Loucy (cell line): Measurements from ENCODE around the gene COL6A2.

Experiments used
- H2AFZ ChIP-seq: fragments of 200-600 bp; sonication (generic); 2 replicates; pipeline ENCODE4 v1.6.0; 2016; ENCODE audit warnings: antibody characterized with exemption, mild to moderate bottlenecking, low read length, moderate library complexity
- H3F3A ChIP-seq: fragments of 200-600 bp; 2 replicates; pipeline ENCODE4 v1.6.0; 2016; ENCODE audit warnings: antibody characterized with exemption, low read depth, mild to moderate bottlenecking
- H3K27me3 ChIP-seq: fragments of 200-600 bp; sonication (generic); 2 replicates; pipeline ENCODE4 v1.6.1; 2014; ENCODE audit warnings: low read length, mild to moderate bottlenecking; ENCODE audit not compliant: insufficient read depth, poor library complexity, severe bottlenecking
- H3K36me3 ChIP-seq: fragments of 200-600 bp; sonication (generic); 2 replicates; pipeline ENCODE4 v1.6.1; 2016; ENCODE audit warnings: low read length; ENCODE audit not compliant: insufficient read depth
- H3K4me1 ChIP-seq: fragments of 200-600 bp; sonication (generic); 2 replicates; pipeline ENCODE4 v1.5.1; 2014; ENCODE audit warnings: low read length, mild to moderate bottlenecking; ENCODE audit not compliant: insufficient read depth, poor library complexity, severe bottlenecking
- H3K4me2 ChIP-seq: fragments of 200-600 bp; sonication (generic); 2 replicates; pipeline ENCODE4 v1.6.0; 2014; ENCODE audit warnings: antibody characterized with exemption, low read length, low read depth, mild to moderate bottlenecking; ENCODE audit not compliant: poor library complexity, severe bottlenecking
- H3K4me3 ChIP-seq: fragments of 200-600 bp; sonication (generic); 2 replicates; pipeline ENCODE4 v1.5.1; 2014; ENCODE audit warnings: low read length, mild to moderate bottlenecking, mixed read lengths; ENCODE audit not compliant: poor library complexity, severe bottlenecking
- H3K79me2 ChIP-seq: fragments of 200-600 bp; sonication (generic); 2 replicates; pipeline ENCODE4 v1.6.1; 2014; ENCODE audit warnings: low read length; ENCODE audit not compliant: insufficient read depth
- H3K9ac ChIP-seq: fragments of 200-600 bp; sonication (generic); 2 replicates; pipeline ENCODE4 v1.6.0; 2014; ENCODE audit warnings: mild to moderate bottlenecking, low read depth, low read length, moderate library complexity; ENCODE audit not compliant: poor library complexity, severe bottlenecking
- H3K9me2 ChIP-seq: fragments of 200-600 bp; sonication (generic); replicated peaks from 2 replicates; pipeline ENCODE4 v1.6.1; 2016; ENCODE audit warnings: low read depth, low read length, mixed read lengths
- H3K9me3 ChIP-seq: fragments of 200-600 bp; sonication (generic); 2 replicates; pipeline ENCODE4 v1.6.1; 2014; ENCODE audit warnings: mild to moderate bottlenecking, antibody characterized with exemption, low read length, low read depth; ENCODE audit not compliant: insufficient read depth
- H4K20me1 ChIP-seq: fragments of 200-600 bp; sonication (generic); 2 replicates; pipeline ENCODE4 v1.6.0; 2014; ENCODE audit warnings: antibody characterized with exemption, low read length, mild to moderate bottlenecking; ENCODE audit not compliant: insufficient read depth, poor library complexity, severe bottlenecking
- EZH2phosphoT487 ChIP-seq: fragments of 200-600 bp; IDR thresholded peaks from 2 replicates; pipeline ENCODE4 v1.6.1; 2018; ENCODE audit warnings: antibody characterized with exemption, mild to moderate bottlenecking, moderate library complexity, borderline replicate concordance
- TF ChIP-seq, protein P1 (sequence below): fragments of 200-600 bp; sonication (generic); conservative IDR thresholded peaks from 2 replicates; pipeline ENCODE4 v1.5.1; 2014; ENCODE audit warnings: mild to moderate bottlenecking, antibody characterized with exemption, low read length

Gene COL6A2

DNA sequence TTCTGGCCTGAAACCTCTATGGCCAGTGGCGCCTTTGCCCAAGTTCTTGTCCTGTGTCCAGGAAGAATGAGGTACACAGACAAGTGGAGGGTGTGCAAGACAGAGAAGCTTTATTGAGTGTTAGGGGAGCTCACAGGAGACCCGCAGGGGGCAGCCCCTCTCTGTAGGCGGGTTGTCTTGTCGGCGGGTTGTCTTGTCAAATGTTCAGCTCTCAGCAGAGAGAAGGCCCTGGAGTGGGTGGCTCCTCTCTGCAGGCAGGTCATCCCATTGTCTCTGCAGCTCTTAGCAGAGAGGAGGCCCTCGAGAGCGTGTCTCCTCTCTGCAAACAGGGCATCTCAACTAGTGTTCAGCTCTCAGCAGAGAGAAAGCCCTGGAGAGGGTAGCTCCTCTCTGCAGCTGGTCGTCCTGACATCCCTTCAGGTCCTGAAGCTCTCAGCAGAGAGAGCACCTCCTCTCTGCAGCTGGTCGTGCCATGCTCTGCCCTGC lies 11.0 kb downstream of the COL6A2 start:
- Histone ChIP-seq H3K9ac (no peak overlapping the region), H3K4me3 (no peak overlapping the region), H2AFZ (no peak overlapping the region), H3K27me3 (no peaks in the 10 kb centered on the region), H3F3A (no peaks in the 10 kb centered on the region), H3K9me2 (no peaks in the 10 kb centered on the region), H3K79me2 (no peaks in the 10 kb centered on the region), H4K20me1 (no peaks in the 10 kb centered on the region), H3K36me3 (no peaks in the 10 kb centered on the region), H3K9me3 (peaks cover 30% of the 10 kb centered on the region; the same call in 1 of the 2 replicates), H3K4me2 (no peak overlapping the region), H3K4me1 (no peaks in the 10 kb centered on the region)
- TF ChIP-seq, protein P1, sequence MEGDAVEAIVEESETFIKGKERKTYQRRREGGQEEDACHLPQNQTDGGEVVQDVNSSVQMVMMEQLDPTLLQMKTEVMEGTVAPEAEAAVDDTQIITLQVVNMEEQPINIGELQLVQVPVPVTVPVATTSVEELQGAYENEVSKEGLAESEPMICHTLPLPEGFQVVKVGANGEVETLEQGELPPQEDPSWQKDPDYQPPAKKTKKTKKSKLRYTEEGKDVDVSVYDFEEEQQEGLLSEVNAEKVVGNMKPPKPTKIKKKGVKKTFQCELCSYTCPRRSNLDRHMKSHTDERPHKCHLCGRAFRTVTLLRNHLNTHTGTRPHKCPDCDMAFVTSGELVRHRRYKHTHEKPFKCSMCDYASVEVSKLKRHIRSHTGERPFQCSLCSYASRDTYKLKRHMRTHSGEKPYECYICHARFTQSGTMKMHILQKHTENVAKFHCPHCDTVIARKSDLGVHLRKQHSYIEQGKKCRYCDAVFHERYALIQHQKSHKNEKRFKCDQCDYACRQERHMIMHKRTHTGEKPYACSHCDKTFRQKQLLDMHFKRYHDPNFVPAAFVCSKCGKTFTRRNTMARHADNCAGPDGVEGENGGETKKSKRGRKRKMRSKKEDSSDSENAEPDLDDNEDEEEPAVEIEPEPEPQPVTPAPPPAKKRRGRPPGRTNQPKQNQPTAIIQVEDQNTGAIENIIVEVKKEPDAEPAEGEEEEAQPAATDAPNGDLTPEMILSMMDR: no peak
- no peak for TF ChIP-seq EZH2phosphoT487

DNA sequence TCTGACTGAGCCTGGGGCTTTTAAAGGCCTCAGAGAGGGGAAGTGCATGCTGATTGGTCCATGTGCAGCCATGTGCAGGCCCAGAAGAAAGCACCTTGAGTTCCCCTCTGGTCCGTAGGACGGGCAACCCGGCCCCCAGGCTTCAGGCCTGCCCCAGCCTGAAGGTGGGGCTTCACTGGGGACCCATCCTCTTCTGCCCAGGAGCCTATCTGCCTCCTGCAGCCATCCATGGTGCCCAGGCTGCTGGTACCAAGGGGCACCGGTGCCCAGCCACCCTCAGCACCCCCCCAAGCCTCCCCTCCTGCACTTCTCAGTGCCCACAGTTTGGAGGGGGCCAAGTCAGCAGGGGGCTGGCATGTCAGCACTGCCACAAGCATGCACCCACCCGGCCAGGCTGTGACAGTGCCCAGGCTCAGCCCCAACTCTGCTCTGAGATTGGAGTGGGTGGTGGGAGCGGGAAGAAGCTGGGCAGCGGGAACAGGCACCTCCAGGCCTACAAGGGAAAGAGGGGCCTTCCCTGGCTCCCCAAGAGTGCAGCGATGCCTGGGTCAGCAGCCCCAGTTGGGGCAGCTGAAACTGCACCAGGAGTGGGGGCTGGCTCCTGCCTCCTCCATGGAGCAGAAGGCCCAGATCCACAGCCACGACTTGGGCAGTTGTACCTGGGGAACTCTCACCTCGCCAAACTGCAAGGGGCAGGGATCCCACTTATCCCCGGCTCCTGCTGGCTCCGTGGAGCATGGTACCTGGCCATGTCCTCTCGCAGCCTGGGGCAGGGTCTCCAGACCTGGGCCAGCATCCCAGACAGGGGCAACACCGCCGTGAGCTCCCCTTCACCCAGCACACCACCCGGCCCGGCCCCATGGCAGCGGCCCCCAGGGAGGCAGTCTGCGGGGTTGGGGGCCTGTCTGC lies 11.7 kb downstream of the COL6A2 start:
- no peak for TF ChIP-seq EZH2phosphoT487
- TF ChIP-seq, protein P1: no peak
- Histone ChIP-seq H3K9me2 (no peaks in the 10 kb centered on the region), H3K4me3 (no peak overlapping the region), H3K36me3 (no peaks in the 10 kb centered on the region), H3F3A (no peaks in the 10 kb centered on the region), H3K9me3 (peaks cover 28% of the 10 kb centered on the region; the same call in 1 of the 2 replicates), H3K9ac (no peak overlapping the region), H3K4me2 (no peak overlapping the region), H4K20me1 (no peaks in the 10 kb centered on the region), H3K27me3 (no peaks in the 10 kb centered on the region), H3K79me2 (no peaks in the 10 kb centered on the region), H2AFZ (no peak overlapping the region), H3K4me1 (no peaks in the 10 kb centered on the region)

DNA sequence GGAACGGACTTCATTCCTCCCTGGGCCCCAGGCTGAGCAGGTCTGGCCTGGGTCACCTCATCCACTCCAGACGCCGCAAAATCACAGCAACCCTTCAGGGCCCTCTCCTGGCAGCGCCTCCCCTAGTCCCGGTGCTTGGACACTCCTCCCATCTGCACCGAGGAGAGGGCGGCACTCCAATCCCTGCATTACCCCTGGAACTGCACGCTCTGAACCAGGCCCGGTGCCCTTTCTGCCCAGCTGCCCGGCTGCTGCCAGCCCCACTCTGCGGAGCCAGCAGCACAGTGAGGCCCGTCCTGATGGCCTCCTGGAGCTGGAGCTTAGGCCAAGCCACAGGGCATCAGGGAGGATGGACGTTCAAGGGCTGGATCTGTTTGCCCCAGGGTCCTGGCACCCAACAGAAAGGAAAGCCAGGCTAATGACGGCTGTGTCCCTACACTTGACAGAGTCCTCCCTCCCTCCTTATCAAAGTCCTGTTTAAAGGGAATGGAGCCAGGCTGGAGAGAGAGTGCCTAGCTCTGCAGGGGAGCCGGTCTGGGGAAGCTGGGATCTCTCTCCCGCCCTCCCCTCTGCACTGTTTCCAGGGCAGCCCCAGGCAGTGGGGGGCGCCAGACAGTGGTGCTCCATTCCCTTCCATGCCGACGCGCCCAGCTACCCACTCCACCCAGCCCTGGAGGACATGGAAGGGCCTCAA lies 12.7 kb downstream of the COL6A2 start:
- H3K79me2 ChIP-seq: no peaks in the 10 kb centered on the region
- no peak overlapping the region for H3K4me2 ChIP-seq
- no peak overlapping the region for H2AFZ ChIP-seq
- no peaks in the 10 kb centered on the region for H3K27me3 ChIP-seq
- TF ChIP-seq EZH2phosphoT487: no peak
- TF ChIP-seq, protein P1: no peak
- no peaks in the 10 kb centered on the region for H4K20me1 ChIP-seq
- H3K36me3 ChIP-seq: no peaks in the 10 kb centered on the region
- H3F3A ChIP-seq: no peaks in the 10 kb centered on the region
- no peak overlapping the region for H3K4me3 ChIP-seq
- no peaks in the 10 kb centered on the region for H3K4me1 ChIP-seq
- no peaks in the 10 kb centered on the region for H3K9me2 ChIP-seq
- no peak overlapping the region for H3K9ac ChIP-seq
- peaks cover 34% of the 10 kb centered on the region; the same call in 1 of the 2 replicates for H3K9me3 ChIP-seq
